Activated CD4-positive, alpha-beta T cell treated with anti-CD3 and anti-CD28 coated beads, Interleukin-2, amount 10 ng/mL, durations not matched to agents 24 days and 14 days (primary cell): Measurements from ENCODE around the gene MAML1. TPM values are rescaled to one million over a fixed set of nuclear protein-coding genes. Genes with fewer than 3 reads are reported as not detected.
"Not testable (repeated sequence)": the region's sequence is repeated elsewhere in the genome, so short reads cannot be mapped to it uniquely, and the experiment has no call there.

ENCODE experiments used
- DNase-seq: peaks from one replicate; pipeline ENCODE4 v3.0.0; 2022
- H3K27ac Mint-ChIP-seq: one replicate; pipeline ENCODE4 v1.8.0; 2022; ENCODE audit warnings: mild to moderate bottlenecking, mixed read lengths
- H3K27me3 Mint-ChIP-seq: one replicate; pipeline ENCODE4 v1.8.0; 2022; ENCODE audit warnings: mixed read lengths
- H3K36me3 Mint-ChIP-seq: one replicate; pipeline ENCODE4 v1.8.0; 2022; ENCODE audit warnings: low read depth, mild to moderate bottlenecking, mixed read lengths
- H3K4me1 Mint-ChIP-seq: one replicate; pipeline ENCODE4 v1.8.0; 2021; ENCODE audit warnings: mixed read lengths
- H3K4me3 Mint-ChIP-seq: one replicate; pipeline ENCODE4 v1.8.0; 2022; ENCODE audit warnings: mild to moderate bottlenecking, moderate library complexity, mixed read lengths
- H3K9me3 Mint-ChIP-seq: one replicate; pipeline ENCODE4 v1.8.0; 2021; ENCODE audit warnings: mixed read lengths
- intact Hi-C: fragments of 100-400 bp; cut with micrococcal nuclease; formaldehyde crosslinking; loops from one replicate; pipeline ENCODE4 v1.15.1; 2023
- total RNA-seq: library from RNA; stranded (reverse); gene quantifications from 2 replicates; pipeline ENCODE4 v1.2.3, GENCODE V29; 2022

The MAML1 gene
- total RNA-seq, 1 donor from 2014 or later = 34.6 TPM

GRCh38 chr5:179720222-179720621 lies 12.4 kb upstream of the MAML1 start:
- DNase-seq = no peak
- peaks cover 74% of the 10 kb centered on the region for H3K36me3 Mint-ChIP-seq
- H3K9me3 Mint-ChIP-seq = no peaks in the 10 kb centered on the region
- intact Hi-C loops = no loop called here
- no peak overlapping the region for H3K27ac Mint-ChIP-seq
- H3K4me1 Mint-ChIP-seq = peaks cover 13% of the 10 kb centered on the region
- no peak overlapping the region for H3K4me3 Mint-ChIP-seq
- H3K27me3 Mint-ChIP-seq = no peaks in the 10 kb centered on the region

GRCh38 chr5:179724163-179724562 lies 8.5 kb upstream of the MAML1 start:
- intact Hi-C loops = no loop called here
- peaks cover 72% of the 10 kb centered on the region for H3K36me3 Mint-ChIP-seq
- peaks cover 15% of the 10 kb centered on the region for H3K4me1 Mint-ChIP-seq
- no peaks in the 10 kb centered on the region for H3K9me3 Mint-ChIP-seq
- H3K27ac Mint-ChIP-seq = no peak overlapping the region
- no peaks in the 10 kb centered on the region for H3K27me3 Mint-ChIP-seq
- no peak for DNase-seq
- H3K4me3 Mint-ChIP-seq = no peak overlapping the region

- no peak for DNase-seq
- intact Hi-C loops = no loop called here
- no peaks in the 10 kb centered on the region for H3K9me3 Mint-ChIP-seq
- H3K4me1 Mint-ChIP-seq = peaks cover 25% of the 10 kb centered on the region
- H3K4me3 Mint-ChIP-seq = no peak overlapping the region
- peak overlapping the region; percentile 25 for H3K27ac Mint-ChIP-seq
- no peaks in the 10 kb centered on the region for H3K27me3 Mint-ChIP-seq
- peaks cover 79% of the 10 kb centered on the region for H3K36me3 Mint-ChIP-seq
Observed at GRCh38 chr5:179727106-179727505, 5.5 kb upstream of the MAML1 start.

- H3K4me3 Mint-ChIP-seq = no peak overlapping the region
- no peaks in the 10 kb centered on the region for H3K27me3 Mint-ChIP-seq
- no peak for DNase-seq
- peak overlapping the region; percentile 34 for H3K27ac Mint-ChIP-seq
- peaks cover 63% of the 10 kb centered on the region for H3K36me3 Mint-ChIP-seq
- H3K9me3 Mint-ChIP-seq = no peaks in the 10 kb centered on the region
- peaks cover 24% of the 10 kb centered on the region for H3K4me1 Mint-ChIP-seq
- intact Hi-C loops = no loop called here
Observed at GRCh38 chr5:179729303-179729702, 3.3 kb upstream of the MAML1 start.

- intact Hi-C loops = no loop called here
- peaks cover 64% of the 10 kb centered on the region for H3K36me3 Mint-ChIP-seq
- DNase-seq = no peak
- peaks cover 26% of the 10 kb centered on the region for H3K4me1 Mint-ChIP-seq
- H3K4me3 Mint-ChIP-seq = no peak overlapping the region
- no peaks in the 10 kb centered on the region for H3K9me3 Mint-ChIP-seq
- no peaks in the 10 kb centered on the region for H3K27me3 Mint-ChIP-seq
- H3K27ac Mint-ChIP-seq = no peak overlapping the region
Observed at GRCh38 chr5:179729727-179730126, 2.9 kb upstream of the MAML1 start.

- peaks cover 27% of the 10 kb centered on the region for H3K4me1 Mint-ChIP-seq
Observed at GRCh38 chr5:179730356-179730755, 2.3 kb upstream of the MAML1 start.

GRCh38 chr5:179730852-179731251 lies 1.8 kb upstream of the MAML1 start:
- no peaks in the 10 kb centered on the region for H3K9me3 Mint-ChIP-seq
- H3K36me3 Mint-ChIP-seq = peaks cover 63% of the 10 kb centered on the region
- peak overlapping the region; percentile 62 for H3K27ac Mint-ChIP-seq
- intact Hi-C loops = no loop called here
- H3K4me3 Mint-ChIP-seq = no peak overlapping the region
- no peak for DNase-seq
- H3K27me3 Mint-ChIP-seq = no peaks in the 10 kb centered on the region
- peaks cover 28% of the 10 kb centered on the region for H3K4me1 Mint-ChIP-seq

More at GRCh38 chr5:179730356-179730755, 2.3 kb upstream of the MAML1 start:
- Mint-ChIP-seq H3K27ac (peak overlapping the region; percentile 62), H3K4me3 (no peak overlapping the region), H3K27me3 (no peaks in the 10 kb centered on the region), H3K36me3 (peaks cover 65% of the 10 kb centered on the region), H3K9me3 (no peaks in the 10 kb centered on the region)
- DNase-seq = no peak
- intact Hi-C loops = no loop called here

- H3K27me3 Mint-ChIP-seq = no peaks in the 10 kb centered on the region
- H3K27ac Mint-ChIP-seq = peak overlapping the region; percentile 91
- H3K4me1 Mint-ChIP-seq = peaks cover 32% of the 10 kb centered on the region
- peak overlapping the region; percentile 83 for H3K4me3 Mint-ChIP-seq
- no peaks in the 10 kb centered on the region for H3K9me3 Mint-ChIP-seq
- intact Hi-C loops = loop anchor here (1.0 to 2.0 kb wide), 6 partner anchors 31 to 109 kb away; partner anchors contain the start of genes CANX, HNRNPH1 and SQSTM1
- H3K36me3 Mint-ChIP-seq = peaks cover 54% of the 10 kb centered on the region
- no peak for DNase-seq
Observed at GRCh38 chr5:179731791-179732411, 721 bp upstream of the MAML1 start.

- intact Hi-C loops = loop anchor here (1.0 to 2.0 kb wide), 6 partner anchors 30 to 110 kb away; partner anchors contain the start of genes CANX, HNRNPH1 and SQSTM1
- Mint-ChIP-seq H3K27ac (peak overlapping the region; percentile 91), H3K4me1 (peaks cover 32% of the 10 kb centered on the region), H3K9me3 (no peaks in the 10 kb centered on the region), H3K4me3 (peak overlapping the region; percentile 96), H3K36me3 (peaks cover 48% of the 10 kb centered on the region), H3K27me3 (no peaks in the 10 kb centered on the region)
- peak; percentile 85 for DNase-seq
Observed at GRCh38 chr5:179732918-179733771, 523 bp downstream of the MAML1 start.

GRCh38 chr5:179733772-179734126 lies 1.1 kb downstream of the MAML1 start:
- no peak for DNase-seq
- peak overlapping the region; percentile 96 for H3K4me3 Mint-ChIP-seq
- H3K27me3 Mint-ChIP-seq = no peaks in the 10 kb centered on the region
- H3K9me3 Mint-ChIP-seq = no peaks in the 10 kb centered on the region
- H3K36me3 Mint-ChIP-seq = peaks cover 50% of the 10 kb centered on the region
- H3K27ac Mint-ChIP-seq = peak overlapping the region; percentile 91
- intact Hi-C loops = loop anchor here (2.0 kb wide), 3 partner anchors 29 to 183 kb away; partner anchors contain the start of gene RUFY1
- peaks cover 38% of the 10 kb centered on the region for H3K4me1 Mint-ChIP-seq

GRCh38 chr5:179734536-179735164 lies 2.0 kb downstream of the MAML1 start:
- Mint-ChIP-seq H3K36me3 (peaks cover 49% of the 10 kb centered on the region), H3K27me3 (no peaks in the 10 kb centered on the region), H3K9me3 (no peaks in the 10 kb centered on the region), H3K4me3 (peak overlapping the region; percentile 96), H3K4me1 (peaks cover 40% of the 10 kb centered on the region), H3K27ac (peak overlapping the region; percentile 31)
- no peak for DNase-seq
- intact Hi-C loops = loop anchor here (2.0 kb wide), 1 partner anchor 184 kb away; the partner anchor contains the start of gene RUFY1

GRCh38 chr5:179738742-179739141 lies 6.1 kb downstream of the MAML1 start:
- Mint-ChIP-seq H3K27me3 (no peaks in the 10 kb centered on the region), H3K36me3 (peaks cover 38% of the 10 kb centered on the region), H3K4me1 (peaks cover 35% of the 10 kb centered on the region), H3K4me3 (no peak overlapping the region), H3K27ac (peak overlapping the region; percentile 12), H3K9me3 (no peaks in the 10 kb centered on the region)
- DNase-seq = no peak
- intact Hi-C loops = no loop called here

GRCh38 chr5:179744106-179744505 lies 11.5 kb downstream of the MAML1 start:
- Mint-ChIP-seq H3K4me1 (peaks cover 15% of the 10 kb centered on the region), H3K36me3 (peaks cover 23% of the 10 kb centered on the region)
- H3K27me3 Mint-ChIP-seq, H3K27ac Mint-ChIP-seq, H3K9me3 Mint-ChIP-seq, H3K4me3 Mint-ChIP-seq, intact Hi-C loops, DNase-seq: not testable (repeated sequence)

- Mint-ChIP-seq H3K27ac (no peak overlapping the region), H3K9me3 (no peaks in the 10 kb centered on the region), H3K4me3 (no peak overlapping the region), H3K4me1 (peaks cover 7% of the 10 kb centered on the region), H3K36me3 (peaks cover 16% of the 10 kb centered on the region), H3K27me3 (no peaks in the 10 kb centered on the region)
- intact Hi-C loops = no loop called here
- DNase-seq = no peak
Observed at GRCh38 chr5:179746872-179747271, 14.2 kb downstream of the MAML1 start.
